GM12872 (cell line): ENCODE data around the gene SHROOM2.

Experiments used
- TF ChIP-seq, protein P1 (sequence below): IDR thresholded peaks from 3 replicates; pipeline ENCODE4 v1.5.1; 2011; ENCODE audit warnings: low read depth, mild to moderate bottlenecking, low read length, moderate library complexity; ENCODE audit not compliant: insufficient read depth

Gene SHROOM2

DNA sequence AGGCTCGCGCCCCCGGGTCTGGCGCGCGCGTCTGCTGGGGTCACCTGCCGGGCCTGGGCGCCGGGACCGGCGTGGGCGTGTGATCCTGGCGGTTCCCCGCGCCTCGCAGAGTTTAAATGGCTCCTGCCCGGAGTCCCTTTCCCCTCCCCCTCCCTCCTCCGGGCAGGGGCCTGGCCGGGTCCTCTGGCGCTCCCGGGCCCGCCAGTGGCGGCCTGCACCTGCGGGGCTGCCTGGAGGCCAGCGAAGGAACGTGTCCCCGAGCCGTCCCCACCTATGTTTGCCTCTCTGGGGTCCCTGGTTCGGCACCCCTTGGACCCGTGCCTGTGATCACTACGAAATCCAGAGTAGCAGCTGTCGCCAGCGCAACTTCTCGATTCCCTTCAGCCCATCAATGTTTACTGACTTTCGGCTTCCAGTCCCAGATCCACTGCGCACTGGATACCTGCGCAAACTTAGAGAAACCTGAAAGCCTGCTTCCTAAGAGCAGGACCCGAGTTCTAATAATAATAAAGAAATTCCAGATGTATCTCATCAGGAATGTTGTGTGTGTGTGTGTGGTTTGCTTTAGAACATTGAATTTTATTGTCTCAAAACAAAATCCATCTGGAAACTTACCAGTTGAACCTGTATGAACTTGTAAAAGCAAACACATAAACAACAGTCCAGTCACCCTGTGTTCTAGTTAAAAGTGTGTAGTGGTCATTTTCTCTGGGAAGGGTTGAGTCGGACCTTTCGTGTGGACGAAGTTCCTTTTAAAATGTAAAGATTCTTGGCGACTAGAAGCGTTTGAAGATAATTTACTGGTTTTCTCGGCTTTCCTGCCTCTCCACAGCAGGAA is 788 bp downstream of the SHROOM2 start:
- TF ChIP-seq, protein P1, sequence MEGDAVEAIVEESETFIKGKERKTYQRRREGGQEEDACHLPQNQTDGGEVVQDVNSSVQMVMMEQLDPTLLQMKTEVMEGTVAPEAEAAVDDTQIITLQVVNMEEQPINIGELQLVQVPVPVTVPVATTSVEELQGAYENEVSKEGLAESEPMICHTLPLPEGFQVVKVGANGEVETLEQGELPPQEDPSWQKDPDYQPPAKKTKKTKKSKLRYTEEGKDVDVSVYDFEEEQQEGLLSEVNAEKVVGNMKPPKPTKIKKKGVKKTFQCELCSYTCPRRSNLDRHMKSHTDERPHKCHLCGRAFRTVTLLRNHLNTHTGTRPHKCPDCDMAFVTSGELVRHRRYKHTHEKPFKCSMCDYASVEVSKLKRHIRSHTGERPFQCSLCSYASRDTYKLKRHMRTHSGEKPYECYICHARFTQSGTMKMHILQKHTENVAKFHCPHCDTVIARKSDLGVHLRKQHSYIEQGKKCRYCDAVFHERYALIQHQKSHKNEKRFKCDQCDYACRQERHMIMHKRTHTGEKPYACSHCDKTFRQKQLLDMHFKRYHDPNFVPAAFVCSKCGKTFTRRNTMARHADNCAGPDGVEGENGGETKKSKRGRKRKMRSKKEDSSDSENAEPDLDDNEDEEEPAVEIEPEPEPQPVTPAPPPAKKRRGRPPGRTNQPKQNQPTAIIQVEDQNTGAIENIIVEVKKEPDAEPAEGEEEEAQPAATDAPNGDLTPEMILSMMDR, result no peak

DNA sequence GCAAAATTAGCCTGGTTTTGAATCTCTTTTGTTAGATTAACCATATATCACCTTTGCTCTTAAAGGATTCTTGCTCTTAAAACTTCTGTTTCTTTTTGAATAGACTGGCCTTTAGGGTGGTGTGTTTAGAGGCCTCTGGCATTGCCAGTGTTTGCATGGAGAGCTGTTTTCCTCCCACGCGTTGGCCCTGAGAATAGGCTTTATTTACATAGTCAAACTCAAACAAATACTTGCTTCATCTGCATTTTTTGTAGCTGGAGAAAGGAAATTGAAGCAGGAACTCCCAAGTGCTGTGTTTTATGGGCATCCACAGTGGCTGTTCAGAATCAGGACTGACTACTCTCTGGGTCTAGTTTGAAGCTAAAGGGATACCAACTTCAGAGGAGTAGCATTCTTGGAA is 2.7 kb downstream of the SHROOM2 start:
- TF ChIP-seq, protein P1, result no peak

GRCh38 chrX:9789555-9789954 is 3.3 kb downstream of the SHROOM2 start:
- TF ChIP-seq, protein P1, result no peak

DNA sequence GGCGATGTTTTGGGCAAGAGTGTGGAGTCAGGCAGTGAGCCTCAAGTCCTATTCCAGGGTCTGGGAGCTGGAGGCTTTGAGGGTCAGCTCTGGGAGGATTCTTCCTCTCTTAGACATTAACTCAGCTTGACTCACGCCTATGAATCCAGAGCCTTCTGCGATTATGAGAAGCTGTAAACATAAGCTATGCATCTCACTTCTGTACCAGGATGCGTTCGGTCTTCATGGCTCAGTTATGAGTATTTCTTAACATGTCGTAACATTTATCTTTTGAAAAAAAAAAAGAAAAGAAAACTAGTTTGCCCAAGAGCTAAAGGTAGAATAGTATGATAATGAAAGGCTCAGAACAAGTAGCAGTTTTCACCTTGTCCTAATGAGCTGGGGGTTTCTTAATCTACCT is 4.6 kb downstream of the SHROOM2 start:
- TF ChIP-seq, protein P1, result no peak

GRCh38 chrX:9794495-9794894 is 8.3 kb downstream of the SHROOM2 start:
- TF ChIP-seq, protein P1, result no peak

DNA sequence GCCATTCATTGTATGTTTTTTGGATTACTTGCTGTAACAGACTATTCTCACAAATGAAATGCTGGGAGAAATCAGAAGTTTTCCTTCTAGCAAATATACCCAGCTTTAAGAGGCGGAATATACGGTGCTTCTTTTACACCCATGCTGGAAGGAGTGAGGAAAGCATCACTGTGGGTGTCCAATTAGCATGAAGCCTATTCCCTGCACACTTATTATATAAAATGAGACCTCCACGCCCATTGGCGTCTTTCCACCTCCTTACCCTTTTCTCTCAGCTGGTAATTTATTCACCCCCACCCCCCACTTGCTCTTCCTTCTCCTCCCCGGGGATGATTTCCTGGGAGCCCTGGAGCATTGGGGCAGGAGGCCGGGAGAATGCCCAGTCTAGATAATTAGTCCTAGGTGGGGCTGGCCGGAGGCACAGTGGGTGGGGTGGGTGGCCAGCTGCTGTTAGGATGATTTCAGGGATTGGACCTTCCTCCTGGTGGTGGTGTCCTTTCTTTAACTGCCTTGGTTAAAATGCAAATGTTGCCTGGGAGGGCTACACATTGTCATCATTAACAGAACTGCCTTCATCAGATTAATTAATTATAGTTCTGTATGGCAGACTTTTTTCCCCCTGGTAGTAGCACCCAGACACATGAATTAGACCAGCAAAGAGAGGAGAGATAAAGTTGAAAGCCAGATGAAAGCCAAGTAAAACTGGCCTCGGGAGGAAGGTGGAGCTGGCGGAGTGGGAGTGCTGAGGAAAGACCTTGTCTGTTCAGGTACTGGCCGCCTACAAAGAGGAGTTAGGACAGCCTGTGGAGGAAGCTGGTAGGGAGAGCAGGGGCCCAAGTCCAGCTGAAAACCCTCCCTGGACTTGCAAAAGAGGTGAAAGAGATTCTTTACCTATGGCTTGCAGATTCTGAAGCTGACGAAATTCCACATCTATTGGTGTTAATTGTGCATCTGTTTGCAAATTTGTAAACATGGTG is 11.4 kb downstream of the SHROOM2 start:
- TF ChIP-seq, protein P1, result no peak

DNA sequence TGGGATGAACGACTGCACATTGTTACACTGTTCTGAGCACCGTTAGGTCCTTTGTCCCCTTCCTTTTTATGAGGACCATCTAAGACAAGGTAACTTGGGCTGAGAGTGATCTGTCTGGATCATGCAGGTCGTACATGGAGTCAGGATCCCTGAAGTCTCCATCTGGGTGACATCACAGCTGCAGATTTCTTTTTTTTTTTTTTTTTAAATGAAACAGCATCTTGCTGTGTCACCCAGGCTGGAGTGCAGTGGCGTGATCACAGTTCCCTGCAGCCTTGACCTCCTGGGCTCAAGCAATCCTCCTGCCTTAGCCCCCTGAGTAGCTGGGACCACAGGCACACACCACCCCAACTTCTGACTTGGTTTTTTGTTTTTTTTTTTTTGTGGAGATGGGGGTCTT is 16.5 kb downstream of the SHROOM2 start:
- TF ChIP-seq, protein P1, result no peak
